BE2C (cell line): ENCODE data around the gene UBAC1.

Experiments used
- DNase-seq: peaks from one replicate; pipeline ENCODE4 v3.0.0-alpha.2; 2020
- H3K27me3 ChIP-seq: fragments of 250-450 bp; sonication (Bioruptor Pico); 2 replicates; pipeline ENCODE4 v1.5.1; 2020; ENCODE audit warnings: mild to moderate bottlenecking
- H3K36me3 ChIP-seq: fragments of 250-450 bp; sonication (Bioruptor Pico); 2 replicates; pipeline ENCODE4 v1.5.1; 2020; ENCODE audit warnings: mild to moderate bottlenecking
- H3K4me1 ChIP-seq: fragments of 250-450 bp; sonication (Bioruptor Pico); 2 replicates; pipeline ENCODE4 v1.5.1; 2020
- H3K4me3 ChIP-seq: 2 replicates; pipeline ENCODE4 v1.5.1; 2011; ENCODE audit warnings: low read depth, low read length
- H3K9me3 ChIP-seq: fragments of 250-450 bp; sonication (Bioruptor Pico); 2 replicates; pipeline ENCODE4 v1.5.1; 2020
- TF ChIP-seq, protein P1 (sequence below): IDR thresholded peaks from 2 replicates; pipeline ENCODE4 v1.5.1; 2012; ENCODE audit warnings: mild to moderate bottlenecking, low read depth, low read length

Gene UBAC1

DNA sequence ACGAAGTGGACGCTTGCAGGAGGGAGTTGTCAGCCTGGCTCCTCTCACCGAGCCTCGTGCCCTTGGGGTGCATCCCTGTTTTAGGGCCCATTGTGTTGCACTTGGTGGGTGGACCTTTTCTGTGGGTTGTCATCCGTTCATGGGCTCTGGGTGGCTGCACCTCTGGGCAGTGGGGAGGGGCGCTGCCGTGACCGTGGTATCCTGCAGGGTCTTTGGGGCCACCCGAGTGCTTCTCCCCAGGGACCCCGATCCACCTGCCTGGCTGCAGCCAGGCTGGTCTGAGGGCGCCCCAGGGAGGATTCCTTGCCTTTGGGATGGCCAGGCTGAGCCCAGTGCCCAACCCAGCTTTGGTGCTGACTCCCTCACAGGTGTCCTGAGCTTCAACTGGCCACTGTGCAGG lies 41.0 kb upstream of the UBAC1 start:
- H3K4me1 ChIP-seq: no peaks in the 10 kb centered on the region
- H3K9me3 ChIP-seq: no peaks in the 10 kb centered on the region
- no peaks in the 10 kb centered on the region for H3K36me3 ChIP-seq
- H3K27me3 ChIP-seq: no peaks in the 10 kb centered on the region
- no peak overlapping the region for H3K4me3 ChIP-seq
- DNase-seq: no peak
- TF ChIP-seq, protein P1, sequence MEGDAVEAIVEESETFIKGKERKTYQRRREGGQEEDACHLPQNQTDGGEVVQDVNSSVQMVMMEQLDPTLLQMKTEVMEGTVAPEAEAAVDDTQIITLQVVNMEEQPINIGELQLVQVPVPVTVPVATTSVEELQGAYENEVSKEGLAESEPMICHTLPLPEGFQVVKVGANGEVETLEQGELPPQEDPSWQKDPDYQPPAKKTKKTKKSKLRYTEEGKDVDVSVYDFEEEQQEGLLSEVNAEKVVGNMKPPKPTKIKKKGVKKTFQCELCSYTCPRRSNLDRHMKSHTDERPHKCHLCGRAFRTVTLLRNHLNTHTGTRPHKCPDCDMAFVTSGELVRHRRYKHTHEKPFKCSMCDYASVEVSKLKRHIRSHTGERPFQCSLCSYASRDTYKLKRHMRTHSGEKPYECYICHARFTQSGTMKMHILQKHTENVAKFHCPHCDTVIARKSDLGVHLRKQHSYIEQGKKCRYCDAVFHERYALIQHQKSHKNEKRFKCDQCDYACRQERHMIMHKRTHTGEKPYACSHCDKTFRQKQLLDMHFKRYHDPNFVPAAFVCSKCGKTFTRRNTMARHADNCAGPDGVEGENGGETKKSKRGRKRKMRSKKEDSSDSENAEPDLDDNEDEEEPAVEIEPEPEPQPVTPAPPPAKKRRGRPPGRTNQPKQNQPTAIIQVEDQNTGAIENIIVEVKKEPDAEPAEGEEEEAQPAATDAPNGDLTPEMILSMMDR: no peak

DNA sequence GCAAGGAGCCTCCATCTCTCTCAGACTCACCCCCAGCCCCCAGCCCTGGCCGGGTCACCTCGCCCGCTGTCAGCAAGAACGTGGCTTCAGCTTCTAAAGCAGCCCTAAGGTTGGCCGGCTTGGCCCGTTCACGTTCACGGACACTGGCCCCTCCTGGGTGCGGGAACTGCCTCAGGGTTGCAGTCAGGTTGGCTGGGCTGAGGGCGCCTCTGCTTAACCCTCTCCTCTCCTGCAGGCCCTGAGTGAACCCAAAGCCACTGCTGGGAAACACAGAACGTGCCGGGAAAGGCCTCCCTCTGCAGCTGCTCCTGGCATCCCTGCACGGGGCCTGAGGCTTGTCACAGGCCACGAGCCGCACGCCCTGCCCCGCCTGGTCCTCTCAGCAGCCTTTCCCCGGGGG lies 40.1 kb upstream of the UBAC1 start:
- TF ChIP-seq, protein P1: no peak
- Histone ChIP-seq H3K36me3 (no peaks in the 10 kb centered on the region), H3K9me3 (no peaks in the 10 kb centered on the region), H3K27me3 (no peaks in the 10 kb centered on the region), H3K4me3 (no peak overlapping the region), H3K4me1 (no peaks in the 10 kb centered on the region)
- DNase-seq: no peak

DNA sequence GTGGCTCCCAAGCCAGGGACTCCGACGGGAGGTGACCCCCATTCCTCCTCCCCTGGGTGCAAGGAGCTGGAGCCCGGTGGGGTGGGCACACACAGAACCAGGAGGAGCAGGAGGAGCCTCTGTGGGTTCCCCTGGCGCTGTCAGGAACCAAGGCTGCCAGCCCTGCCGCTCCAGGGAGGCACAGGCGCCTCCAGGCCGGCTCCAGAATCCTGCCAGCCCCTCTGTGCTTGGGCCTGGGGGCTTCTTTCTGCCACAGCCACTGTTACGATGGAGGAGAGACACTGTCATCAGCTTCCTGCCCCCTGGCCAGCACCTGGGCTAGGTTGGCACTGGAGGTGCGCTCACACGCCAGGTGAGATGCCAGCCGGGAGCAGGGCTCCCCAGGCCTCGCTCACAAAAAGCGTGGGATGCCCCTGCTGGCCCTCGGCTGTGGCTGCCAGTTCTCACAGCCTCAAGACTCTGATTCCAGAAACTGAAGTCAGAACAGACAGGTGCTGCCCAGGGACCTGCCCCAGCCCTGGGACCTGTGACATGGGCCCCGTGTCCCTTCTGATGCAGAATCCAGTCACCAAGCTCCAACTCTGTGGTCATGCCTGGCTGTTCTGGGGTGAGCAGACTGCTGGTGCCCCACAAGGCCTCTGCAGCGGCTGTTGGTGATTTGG lies 37.4 kb upstream of the UBAC1 start:
- no peaks in the 10 kb centered on the region for H3K27me3 ChIP-seq
- TF ChIP-seq, protein P1: no peak
- H3K36me3 ChIP-seq: no peaks in the 10 kb centered on the region
- DNase-seq: no peak
- H3K4me3 ChIP-seq: no peak overlapping the region
- peaks cover 9% of the 10 kb centered on the region for H3K4me1 ChIP-seq
- H3K9me3 ChIP-seq: no peaks in the 10 kb centered on the region

DNA sequence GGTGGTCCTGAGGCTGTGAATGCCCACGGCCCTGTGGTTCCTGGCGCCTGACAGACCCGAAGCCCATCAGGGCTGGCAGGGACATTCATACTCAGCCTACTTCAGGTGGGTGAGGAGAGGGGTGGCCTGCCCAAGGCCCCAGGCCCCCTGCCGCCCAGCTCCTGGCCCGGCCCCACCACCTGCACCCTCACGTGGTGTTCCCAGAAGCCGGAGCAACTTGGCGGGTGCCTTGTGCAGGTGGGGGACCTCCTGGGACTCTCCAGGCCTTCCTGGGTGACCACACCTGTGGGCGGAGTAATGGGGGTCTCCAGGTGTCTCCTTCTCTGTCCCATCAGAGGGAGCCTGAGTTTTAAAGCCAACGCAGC lies 36.8 kb upstream of the UBAC1 start:
- no peaks in the 10 kb centered on the region for H3K27me3 ChIP-seq
- TF ChIP-seq, protein P1: no peak
- no peak overlapping the region for H3K4me3 ChIP-seq
- peaks cover 14% of the 10 kb centered on the region for H3K4me1 ChIP-seq
- H3K9me3 ChIP-seq: no peaks in the 10 kb centered on the region
- no peak for DNase-seq
- no peaks in the 10 kb centered on the region for H3K36me3 ChIP-seq

DNA sequence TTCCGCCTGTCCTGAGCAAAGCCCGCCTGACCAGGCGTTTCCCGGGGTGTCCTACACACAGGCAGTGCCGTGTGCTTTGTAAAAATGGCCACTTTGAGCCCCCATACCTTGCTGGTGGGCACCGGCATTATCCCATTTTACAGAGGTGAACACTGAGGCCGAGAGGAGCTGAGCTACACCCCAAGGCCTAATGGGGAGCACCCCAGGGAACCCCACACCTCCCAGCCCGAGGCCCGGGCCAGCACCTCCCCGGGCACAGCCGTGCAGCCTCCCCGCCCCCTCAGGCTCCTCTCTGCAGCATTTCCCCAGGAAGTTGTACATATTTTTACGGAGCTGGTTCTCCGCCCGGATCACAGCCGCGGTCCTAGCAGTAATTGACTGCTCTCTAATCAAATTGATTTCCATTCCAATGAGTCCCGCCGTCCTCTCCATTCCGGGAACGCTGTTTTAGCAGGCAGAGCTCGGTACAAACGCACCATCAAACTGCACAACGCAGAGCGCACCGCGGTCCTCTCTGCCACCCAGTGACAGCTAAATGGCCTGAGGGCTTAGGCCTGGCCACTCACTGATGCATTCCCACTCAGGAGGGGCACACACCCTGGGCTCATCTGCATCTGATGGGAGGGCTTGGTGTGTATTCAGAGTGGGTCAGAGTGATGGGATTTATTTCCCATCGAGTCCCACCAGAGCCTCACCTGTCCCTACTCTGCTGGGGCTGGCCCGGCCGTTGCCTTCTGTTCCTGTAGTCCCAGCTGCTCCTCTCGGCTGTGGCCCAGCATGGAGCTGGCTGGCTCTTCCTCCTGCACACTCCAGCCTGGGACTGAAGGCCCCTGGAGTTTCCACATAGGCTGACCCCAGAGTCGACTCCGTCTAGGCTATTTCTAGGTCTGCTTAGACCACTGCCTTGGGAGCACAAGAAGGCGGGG lies 36.2 kb upstream of the UBAC1 start:
- no peaks in the 10 kb centered on the region for H3K27me3 ChIP-seq
- DNase-seq: peak; percentile 57
- no peak overlapping the region for H3K4me3 ChIP-seq
- no peaks in the 10 kb centered on the region for H3K36me3 ChIP-seq
- peaks cover 16% of the 10 kb centered on the region for H3K4me1 ChIP-seq
- TF ChIP-seq, protein P1: no peak
- no peaks in the 10 kb centered on the region for H3K9me3 ChIP-seq

DNA sequence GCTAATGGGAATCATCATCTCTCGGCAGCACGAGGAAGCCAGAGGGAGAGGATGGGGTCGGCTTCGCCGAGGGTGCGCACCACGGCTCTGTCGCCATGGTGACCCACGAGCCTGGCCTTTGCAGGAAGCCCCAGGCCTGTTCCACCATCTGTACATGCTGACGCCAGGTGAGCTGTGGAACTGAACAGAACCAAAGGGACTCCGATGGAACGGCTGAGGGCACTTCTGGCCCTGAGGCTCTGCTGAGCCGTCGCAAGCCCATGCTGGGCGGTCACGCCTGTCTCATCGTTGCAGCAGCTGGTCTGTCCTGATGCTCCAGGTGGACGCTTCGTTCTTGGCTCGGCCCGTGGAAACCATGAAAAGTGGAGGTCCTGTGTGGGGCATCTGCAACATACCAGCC lies 34.6 kb upstream of the UBAC1 start:
- peaks cover 23% of the 10 kb centered on the region for H3K4me1 ChIP-seq

More for the DNA sequence above, 34.6 kb upstream of the UBAC1 start:
- TF ChIP-seq, protein P1: no peak
- H3K9me3 ChIP-seq: no peaks in the 10 kb centered on the region
- no peaks in the 10 kb centered on the region for H3K27me3 ChIP-seq
- H3K4me3 ChIP-seq: no peak overlapping the region
- H3K36me3 ChIP-seq: no peaks in the 10 kb centered on the region
- no peak for DNase-seq
